Gastroesophageal sphincter (tissue), 3 donors: ENCODE results near the gene ADGB.
A peak's percentile ranks its signal among the peaks of the same experiment; 100 is the strongest.

Source experiments
- EP300 ChIP-seq: sonication (generic); formaldehyde crosslinking; IDR thresholded peaks from one replicate; pipeline ENCODE4 v1.6.1; 2017; ENCODE audit warnings: antibody characterized with exemption, mild to moderate bottlenecking
- POLR2A ChIP-seq, 2 donors: fragments of 450-650 bp; IDR thresholded peaks; one replicate each; pipeline ENCODE4 v1.6.1; 2017; ENCODE audit warnings: antibody characterized with exemption in 2 of 2, mild to moderate bottlenecking in 2 of 2, moderate library complexity in 1 of 2
- POLR2AphosphoS5 ChIP-seq: sonication (generic); formaldehyde crosslinking; IDR thresholded peaks from one replicate; pipeline ENCODE4 v1.6.1; 2017; ENCODE audit warnings: antibody characterized with exemption
- TF ChIP-seq, protein P1 (sequence below), 4 experiments: fragments of 200-600 bp in 2 of 4; fragments of 450-650 bp in 2 of 4; sonication (generic) in 1 of 4; IDR thresholded peaks; one replicate each; pipeline ENCODE4 v1.5.1; 2017 to 2019; ENCODE audit warnings: antibody characterized with exemption in 4 of 4, mild to moderate bottlenecking in 2 of 4, moderate library complexity in 2 of 4

- TF ChIP-seq, protein P1, sequence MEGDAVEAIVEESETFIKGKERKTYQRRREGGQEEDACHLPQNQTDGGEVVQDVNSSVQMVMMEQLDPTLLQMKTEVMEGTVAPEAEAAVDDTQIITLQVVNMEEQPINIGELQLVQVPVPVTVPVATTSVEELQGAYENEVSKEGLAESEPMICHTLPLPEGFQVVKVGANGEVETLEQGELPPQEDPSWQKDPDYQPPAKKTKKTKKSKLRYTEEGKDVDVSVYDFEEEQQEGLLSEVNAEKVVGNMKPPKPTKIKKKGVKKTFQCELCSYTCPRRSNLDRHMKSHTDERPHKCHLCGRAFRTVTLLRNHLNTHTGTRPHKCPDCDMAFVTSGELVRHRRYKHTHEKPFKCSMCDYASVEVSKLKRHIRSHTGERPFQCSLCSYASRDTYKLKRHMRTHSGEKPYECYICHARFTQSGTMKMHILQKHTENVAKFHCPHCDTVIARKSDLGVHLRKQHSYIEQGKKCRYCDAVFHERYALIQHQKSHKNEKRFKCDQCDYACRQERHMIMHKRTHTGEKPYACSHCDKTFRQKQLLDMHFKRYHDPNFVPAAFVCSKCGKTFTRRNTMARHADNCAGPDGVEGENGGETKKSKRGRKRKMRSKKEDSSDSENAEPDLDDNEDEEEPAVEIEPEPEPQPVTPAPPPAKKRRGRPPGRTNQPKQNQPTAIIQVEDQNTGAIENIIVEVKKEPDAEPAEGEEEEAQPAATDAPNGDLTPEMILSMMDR (IDR thresholded peaks at IDR 0.05) = peak; percentile 97 to 99 (median 98)
- TF ChIP-seq POLR2A (IDR thresholded peaks at IDR 0.05) (no peak), EP300 (no peak), POLR2AphosphoS5 (peak; percentile 82)
These were observed 258.6 kb downstream of the ADGB start for GRCh38 chr6:146857180-146857979.
